ENCODE data around the gene ELL2.

The ELL2 gene

DNA sequence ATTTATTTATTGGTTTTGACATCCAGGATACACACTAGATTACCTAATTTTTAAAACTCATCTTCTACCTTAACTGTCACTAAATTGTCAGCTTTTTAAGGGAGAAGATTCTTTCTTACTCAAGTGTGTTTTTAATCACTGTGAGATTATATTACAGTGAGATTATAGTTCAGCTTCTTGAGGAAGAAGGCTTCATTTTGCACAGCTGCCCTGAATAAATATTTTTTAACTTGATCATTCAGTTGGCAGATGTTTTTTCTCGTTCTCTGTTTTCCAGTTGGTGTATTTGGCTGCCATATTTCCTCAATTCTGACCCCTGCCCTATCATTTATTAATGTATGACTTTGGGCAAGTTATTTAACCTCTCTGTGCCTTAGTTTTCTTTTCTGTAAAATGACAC lies 15.0 kb upstream of the ELL2 start:
- DNase-seq = no peak

DNA sequence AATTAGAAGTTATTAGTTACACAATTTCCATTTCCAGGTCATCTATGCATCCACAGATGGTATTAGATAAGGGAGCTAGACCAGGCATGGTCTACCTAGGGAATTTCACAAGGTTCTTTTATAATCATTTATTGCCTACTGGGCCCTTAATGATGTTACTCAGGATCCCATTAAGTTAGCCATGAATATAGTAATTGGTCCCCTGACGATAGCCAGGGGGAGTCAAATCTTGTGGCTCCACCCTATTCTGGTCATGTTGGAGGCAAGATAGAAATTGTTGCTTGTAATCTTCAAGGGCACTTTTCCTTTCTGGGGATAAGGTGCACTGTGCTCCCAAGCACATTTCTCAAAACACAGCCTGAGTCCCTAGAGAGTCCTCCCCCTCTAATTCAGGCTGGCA lies 14.1 kb upstream of the ELL2 start:
- DNase-seq = no peak

DNA sequence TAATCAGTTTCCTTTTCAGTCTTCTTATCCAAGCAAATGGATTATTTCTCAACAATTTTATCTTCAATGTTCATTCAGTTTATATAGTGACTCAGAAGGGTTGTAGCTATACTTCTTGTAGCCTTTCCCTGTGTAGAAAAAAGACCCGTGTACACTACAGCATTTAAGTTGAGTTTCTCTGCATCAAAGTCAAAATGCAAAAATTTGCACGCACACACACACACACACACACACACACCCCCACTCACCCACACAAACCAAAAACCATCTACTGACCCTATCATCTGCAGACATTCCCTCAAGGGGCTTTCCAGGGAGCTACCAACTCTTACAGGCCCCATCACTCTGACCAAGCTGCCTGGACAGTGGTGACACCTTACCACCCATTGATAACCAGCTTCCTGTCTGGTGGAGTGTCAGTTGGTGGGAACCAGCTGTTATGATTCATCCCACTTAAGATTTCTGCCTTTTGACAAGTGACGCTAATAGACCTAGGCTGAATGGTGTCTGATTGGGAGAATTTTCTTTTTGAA lies 12.2 kb upstream of the ELL2 start:
- no peak for DNase-seq

DNA sequence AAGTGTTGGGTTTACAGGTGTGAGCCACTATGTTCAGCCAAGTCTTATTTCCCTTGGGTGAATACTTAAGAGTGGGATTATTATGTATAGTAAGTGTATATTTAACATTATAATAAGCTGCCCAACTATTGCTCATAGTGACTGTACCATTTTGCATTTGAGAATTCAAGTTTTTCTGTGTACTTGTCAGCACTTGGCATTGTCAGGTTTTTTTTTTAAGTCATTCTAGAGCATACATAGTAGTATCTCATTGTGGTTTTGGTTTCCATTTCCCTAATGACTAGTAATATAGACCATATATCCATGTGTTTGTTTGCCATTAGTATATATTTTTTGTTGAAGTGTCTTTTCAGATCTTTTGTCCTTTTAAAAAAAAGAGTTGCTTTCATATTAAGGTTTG lies 10.5 kb upstream of the ELL2 start:
- no peak for DNase-seq

DNA sequence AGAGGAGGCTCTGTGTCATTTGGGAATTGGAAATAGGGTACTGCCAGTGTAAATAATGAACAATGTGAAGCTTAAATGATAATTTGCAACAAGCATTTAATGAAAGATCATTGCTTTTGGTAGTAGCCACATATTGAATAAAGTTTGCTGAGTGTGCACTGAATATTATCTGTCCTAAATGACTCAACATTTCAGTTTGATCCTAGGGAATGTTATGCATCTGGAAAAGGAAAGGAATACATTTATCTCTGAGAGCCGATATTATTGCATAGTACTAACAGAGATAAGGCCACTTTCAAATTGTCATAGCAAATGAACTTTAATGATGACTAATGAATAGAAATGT lies 8.7 kb upstream of the ELL2 start:
- no peak for DNase-seq

DNA sequence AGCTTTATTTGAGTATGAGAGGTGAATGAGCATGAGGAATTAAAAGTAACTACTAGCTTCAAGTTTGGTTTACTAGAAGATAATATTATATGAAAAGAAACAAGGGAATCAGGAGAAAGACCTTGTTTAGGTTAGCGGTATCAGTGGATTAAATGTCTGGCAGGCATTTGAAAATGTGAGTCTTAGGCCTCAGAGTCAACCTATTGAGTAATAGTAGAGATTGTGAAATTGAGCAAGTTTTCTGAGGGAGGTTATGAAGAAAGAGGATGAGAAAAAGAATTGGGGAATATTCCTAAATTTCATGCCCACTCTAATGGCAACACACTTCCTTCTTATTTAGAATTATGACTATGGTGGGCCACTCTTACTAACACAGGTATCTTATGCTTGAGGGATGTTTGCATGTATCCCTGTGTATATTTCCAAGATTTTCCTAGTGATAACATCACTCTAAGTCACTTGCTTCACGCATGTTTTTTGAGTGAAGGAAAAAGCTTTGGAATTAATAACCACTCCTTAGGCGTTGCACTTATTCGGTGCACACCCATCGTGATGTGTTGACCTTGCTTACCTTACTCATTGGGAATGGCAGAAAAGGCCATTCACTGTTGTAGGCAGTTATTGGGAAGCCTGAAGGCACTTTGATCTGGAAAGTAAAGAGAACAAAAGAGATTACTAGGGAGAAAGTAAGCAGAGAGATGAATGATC lies 8.2 kb upstream of the ELL2 start:
- no peak for DNase-seq

DNA sequence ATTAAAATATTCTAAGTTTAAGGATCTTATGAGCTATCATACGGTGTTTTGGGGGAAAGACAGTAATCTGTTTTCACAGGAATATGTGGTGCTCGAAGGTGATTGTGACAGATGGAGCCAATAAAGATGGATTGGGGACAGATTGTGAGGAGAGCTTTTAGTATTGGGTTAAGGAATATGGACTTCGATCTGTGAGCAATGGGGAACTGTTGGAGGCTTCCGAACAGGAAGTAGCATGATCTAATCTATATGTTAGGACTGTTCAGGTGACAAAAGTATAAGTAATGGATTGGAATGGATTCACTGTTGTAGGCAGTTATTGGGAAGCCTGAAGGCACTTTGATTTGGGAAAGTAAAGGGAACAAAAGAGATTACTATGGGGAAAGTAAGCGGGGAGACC lies 7.4 kb upstream of the ELL2 start:
- no peak for DNase-seq

DNA sequence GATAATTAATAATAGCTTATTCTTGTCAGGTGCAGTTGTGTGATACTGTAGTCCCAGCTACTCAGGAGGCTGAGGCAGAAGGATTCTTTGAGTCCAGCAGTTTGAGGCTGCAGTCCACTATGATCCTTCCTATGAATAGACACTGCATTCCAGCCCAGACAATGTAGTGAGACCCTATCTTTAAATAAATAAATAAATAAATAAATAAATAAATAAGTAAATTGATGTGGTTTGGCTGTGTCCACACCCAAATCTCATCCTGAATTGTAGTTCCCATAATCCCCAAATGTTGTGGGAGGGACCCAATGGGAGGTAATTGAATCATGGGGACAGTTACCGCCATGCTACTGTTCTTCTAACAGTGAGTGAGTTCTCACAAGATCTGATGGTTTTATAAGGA lies 5.6 kb upstream of the ELL2 start:
- DNase-seq = no peak

DNA sequence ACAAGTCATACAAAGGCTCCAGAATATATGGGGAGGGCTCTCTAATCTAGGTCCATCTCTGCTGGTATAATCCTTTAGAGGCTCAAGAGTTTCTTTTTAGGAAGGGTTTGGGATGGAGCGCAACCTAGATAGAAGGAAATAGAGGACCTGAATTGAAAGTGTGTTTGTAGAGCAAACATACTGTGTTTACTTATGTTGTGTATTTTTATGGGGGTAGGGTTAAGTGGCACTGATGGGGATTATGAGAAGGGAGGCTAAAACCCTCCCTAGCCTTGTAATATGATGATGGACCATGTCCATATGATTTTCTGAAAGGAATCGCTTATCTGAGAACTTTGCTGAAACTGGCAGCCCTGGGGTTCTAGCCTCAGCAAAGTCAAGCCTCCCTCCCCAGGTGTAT lies 4.4 kb upstream of the ELL2 start:
- DNase-seq = no peak

DNA sequence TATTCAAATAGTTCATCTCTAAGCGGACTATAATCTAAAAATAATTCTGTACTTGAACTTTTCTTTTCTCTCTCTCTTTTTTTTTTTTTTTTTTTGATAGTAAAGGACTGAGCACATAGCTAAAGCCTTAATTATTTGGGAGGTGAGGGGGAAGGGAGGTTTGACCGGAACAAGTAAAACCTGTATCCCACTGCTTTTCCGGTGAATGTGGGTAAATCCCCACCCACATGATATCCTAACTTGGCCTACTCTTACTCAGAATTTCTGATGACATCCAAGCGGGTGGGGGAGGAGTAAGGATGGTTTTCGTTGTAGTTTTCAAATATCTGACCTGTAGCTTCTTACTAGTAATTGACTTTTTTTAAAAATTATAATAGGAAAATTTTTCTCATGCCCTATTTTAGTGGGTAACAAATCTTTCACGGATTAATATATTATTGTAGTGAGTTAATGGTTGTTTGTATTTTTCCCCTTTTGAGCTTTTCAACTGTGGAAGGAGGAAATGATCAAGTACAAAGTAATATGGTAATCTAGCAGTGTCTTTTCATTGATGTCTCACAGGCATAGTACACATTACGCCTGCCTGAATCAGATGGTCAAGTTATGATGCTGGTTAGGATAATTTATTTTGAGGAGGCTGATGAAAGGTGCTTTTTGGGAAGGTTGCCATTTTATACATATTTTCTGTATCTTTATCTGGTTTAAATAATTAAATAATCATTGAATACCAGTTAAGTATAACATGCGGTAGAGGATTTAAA lies 2.2 kb upstream of the ELL2 start:
- no peak for DNase-seq

DNA sequence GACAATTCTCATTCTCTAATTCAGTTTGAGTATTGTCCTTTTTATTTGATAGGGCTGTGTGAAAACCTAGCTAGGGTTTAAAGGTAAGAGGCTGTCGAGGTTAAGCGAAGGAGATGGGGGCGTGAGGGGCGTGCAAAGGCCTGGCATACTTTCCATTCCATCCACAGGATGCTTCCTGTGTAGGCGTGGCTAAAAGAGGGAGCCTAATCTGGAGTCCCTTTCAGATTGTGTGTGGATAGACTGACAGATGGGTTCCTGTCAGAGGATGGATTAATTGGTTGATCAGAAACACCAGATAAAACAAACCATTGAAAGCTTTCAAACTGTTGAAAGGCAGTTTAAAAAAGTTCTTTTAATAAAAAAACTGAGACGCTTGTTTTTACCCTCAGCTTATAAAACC lies 1.1 kb upstream of the ELL2 start:
- DNase-seq = no peak

DNA sequence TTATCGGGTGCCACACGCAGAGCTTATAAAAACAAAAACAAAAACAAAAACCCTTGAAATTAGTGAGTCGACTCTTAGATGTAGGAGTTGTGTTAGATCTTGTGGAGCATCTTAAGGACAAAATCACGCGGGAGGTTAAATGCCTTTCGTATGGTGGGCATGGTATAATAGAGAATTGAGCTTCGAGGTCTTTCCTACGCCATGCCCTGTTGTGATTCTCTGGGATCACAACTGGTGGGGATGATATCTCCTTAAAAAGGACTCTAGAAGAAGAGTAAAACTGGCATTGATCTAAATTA lies 773 bp upstream of the ELL2 start:
- no peak for DNase-seq

DNA sequence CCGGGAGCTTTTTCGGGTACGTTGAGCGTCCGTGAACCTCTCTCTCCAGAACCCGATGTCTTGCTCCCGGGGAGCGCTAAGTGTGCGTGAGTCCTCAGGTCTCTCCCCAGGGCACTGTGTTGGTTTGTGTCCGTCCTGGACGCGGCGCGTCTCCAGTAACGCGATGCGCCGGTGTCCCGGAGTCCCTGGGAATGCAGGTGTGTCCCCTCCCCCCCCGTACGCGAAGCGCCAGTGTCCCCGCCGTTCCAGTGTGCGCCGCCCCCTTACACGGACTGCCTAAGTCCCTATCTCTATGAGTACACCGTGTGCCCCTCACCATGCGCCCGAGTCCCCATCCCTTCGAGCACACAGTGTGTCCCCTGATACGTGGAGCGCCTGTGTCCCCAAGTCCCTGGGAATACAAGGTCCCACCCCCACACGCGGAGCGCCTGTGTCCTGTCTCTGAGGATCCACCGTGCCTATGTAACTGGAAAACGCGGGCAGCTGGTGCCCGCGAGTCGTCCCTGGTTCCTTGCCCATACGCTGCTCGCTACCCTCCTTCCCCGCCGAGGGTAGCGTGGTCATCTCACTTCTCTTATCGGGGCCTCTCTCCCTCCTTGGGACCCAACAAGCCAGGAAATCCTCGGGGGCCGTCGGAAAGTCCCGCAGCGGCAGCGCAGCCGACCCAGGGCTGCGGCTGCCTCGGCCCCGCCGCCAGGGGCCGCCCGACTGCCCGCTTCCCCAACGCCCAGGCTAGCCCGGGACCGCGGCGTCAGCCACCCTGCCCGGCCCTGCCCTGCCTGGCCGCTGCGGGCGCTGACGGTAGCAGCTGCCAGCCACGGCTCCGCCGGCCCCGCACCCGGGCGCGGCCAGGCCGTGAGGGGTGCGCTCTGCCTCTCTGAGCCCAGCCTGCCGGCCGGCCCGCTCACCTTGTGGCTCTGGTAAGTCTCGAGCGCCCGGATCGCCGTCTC lies 709 bp downstream of the ELL2 start:
- no peak for DNase-seq

DNA sequence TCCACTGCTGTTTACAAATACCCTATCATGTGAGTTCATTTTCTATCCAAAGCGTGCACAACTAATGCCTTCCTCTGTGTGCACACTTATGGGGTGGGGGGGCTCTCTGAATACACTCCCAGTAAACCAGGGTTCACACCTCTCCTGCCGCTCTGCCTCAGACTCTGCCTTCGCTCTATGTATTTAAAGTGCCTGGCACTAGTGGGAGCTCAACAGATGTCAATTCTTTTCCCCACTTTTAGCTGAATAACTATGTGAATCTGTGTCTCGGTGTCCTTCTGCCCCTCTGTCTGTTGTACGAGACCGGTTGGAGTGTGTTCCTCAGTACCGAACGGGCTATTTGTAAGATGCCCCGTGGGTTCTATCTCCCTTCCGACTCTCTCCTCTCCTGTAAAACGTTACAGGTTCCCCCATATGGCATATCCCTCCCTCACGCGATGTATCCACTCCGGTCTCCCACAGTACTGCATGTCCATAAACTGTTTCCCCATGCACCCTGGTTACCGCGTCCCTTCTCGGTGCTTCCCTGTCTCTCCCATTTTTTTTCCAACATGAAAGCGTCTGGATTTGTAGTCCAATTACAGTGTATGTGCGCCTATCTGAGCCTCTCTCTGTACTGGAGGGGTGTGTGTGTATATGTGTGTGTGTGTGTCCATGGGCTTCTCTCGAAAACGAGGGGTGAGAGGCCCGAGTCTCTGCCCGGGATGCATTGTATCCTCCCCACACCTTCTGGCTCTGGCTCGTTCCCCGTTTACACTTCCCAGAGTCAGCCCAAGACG lies 1.6 kb downstream of the ELL2 start:
- no peak for DNase-seq

DNA sequence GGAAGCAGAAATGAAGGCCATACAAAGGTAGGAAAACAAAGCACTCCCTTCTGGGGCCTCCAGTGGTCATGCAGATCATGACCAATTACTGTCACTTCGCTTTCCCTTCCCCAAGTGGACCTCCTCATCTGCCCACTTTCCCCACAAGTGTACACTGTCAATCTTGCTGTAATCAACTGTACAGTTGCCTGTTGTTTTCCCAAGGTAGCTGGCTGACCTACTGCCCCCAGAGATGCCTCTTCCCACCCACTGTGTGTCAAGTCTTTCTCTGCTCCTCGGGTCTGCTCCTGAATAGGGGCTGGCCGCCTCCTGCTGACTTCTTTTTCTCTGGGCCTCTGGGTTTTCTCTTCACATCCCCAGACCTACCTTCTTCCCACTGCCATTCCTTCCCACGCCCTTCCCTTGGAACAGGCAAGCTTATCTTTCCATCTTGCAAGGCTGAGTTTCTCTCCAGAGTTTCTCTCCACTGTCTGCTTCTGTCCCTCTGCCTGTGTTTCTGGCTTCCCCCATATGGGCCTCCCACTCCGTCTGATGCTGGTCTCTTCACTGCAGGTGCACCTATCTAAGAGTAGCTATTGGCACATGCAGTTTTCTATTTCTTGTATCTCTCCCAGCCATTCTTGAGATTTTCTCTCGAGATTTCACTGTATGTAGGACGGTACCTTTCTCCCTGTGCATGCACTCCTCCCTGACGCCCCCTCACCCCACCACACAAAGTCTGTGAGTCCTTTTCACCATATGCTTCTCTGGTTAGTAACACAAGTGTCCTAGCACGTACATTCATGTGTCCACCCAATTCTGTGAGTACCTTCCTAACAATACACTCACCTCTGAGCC lies 2.4 kb downstream of the ELL2 start:
- DNase-seq = no peak

DNA sequence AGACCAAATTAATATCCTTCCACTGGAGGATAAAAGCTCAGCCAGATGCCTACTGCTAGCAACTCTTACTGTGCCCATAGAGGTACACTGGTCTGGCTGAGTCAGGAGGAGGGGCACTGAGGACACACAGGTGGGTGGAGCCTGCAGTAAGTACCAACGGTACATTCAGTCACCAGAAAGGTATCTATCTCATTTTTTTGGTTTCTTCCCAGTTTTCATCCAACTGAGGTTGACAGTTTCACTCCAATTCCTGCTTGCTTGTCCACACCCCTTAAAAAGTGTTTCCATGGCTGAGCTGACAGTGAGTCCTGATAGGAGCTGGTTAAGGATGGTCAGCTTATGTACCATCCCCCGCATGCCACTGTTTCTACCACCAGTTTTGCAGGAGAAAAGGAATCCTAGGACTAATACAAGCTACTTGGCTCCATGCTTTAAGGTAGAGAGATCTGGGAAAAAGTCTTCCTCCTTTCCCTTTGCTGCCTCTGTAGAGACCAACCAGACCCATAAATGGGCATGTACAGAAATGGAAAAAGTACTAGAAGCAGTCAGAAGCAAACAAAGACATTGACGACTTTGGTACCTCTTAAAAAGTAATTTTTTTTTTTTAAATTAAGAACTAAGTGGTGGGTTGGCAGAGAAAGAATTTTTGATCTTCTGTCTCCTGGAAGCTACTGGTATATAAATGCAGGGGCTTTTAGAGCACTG lies 3.2 kb downstream of the ELL2 start:
- no peak for DNase-seq

DNA sequence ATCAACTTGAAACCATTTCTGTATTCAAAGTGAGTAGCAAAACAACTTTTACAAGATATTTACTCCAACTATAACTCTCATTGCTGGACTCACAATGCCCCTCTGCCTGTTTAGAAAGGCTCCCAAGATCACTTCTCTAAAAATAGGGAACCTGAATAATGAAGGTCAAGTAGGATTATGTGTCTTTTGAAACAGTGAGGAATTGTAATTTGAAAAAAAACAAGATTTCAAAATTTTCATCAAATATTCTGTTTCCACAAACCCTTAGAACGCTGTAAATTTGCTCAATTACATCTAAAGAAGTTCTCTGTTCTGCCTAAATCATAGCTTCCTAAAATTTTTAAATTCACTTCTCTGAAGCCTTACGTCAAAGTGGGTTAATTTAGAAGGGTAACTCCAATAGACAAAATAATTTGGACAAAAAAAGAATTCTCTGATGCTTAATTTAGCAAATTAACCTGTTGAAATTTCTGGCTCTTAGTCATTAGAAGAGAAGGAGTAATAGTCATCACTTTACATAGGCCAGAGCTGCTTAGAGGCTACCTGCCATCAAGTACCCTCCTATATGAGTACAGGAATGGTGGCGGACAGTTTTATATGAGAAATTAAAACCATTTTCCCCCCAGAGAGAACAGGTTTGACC lies 4.0 kb downstream of the ELL2 start:
- DNase-seq = no peak

DNA sequence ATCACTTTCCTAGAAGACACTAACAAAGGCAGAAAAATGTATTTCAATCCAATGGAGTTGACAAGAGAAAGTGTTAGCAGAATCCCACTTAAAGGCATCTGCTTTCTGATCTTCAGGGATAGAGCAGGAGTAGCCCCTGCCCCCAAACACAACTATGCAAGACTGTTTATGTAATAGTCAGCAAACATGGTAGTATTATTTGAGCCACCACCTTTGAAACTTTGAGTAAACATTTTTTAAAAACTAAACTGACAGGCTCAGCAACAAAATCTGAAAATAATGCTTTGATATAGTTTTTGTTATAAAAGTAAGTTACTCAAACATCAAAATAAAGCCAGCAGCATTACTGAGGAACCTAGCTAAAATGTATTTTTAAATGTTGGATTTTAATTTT lies 4.8 kb downstream of the ELL2 start:
- no peak for DNase-seq

DNA sequence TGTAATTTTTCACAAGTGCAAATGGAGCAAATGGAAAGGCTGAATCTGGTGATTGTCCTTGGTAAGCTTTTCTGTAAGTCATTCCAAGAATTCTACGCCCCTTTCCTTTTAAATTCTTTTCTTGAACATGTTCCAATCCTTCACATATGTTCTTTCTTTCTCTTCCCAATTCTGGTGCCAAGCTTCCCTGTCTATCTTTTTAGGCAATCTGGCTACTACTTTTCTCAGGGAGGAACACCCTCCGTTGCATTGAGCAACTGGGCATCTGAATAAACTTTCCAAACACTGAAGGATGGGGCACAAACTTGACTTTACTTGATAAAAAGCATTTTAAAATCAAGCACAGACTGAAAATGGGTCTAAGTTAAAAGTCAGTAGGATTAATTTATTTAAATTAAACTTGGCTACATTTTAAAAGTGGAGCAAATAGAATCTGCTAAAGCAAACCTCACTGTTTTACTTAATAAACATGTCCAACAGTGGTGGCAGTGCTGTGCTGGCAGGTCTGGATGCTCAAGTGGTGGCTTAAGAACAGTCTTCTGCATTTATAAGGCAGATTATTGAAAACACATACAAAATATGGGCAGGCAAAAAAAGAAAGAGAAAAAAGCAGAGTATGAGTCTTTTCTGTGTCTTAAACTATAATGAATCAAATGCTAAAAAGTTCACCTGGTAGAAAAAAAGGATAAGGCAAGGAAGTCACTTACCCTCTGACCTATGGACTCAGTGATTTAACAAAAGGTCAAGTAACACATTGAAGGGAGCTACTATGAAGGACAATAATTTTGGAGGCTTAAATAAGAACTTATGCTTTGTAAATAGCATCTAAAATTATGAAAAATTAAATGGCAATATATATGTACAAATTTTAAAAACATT lies 5.4 kb downstream of the ELL2 start:
- DNase-seq = no peak

DNA sequence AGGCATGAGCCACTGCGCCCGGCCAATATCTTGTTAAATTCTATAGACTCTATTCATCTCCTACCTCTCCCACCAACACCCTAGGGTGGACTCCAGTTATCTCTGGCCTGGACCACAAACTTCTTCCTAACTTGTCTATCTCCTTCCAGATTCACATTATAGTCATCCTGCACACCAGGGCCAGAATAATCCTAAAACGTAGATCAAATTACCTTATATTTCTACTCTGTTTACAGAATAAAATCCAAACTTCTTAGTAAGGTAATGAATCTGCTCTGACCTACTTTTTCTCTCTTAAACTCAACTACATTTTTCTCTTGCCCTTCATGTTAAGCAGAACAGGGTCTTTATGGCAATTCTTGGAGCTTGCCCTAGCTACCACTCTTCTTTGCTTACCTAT lies 6.9 kb downstream of the ELL2 start:
- DNase-seq = no peak
